Femur (tissue), 1 donor: ENCODE data around the gene TBK1.
"Not testable (repeated sequence)": the region's sequence is repeated elsewhere in the genome, so short reads cannot be mapped to it uniquely, and the experiment has no call there.

Experiments used
- DNase-seq: peaks from one replicate; pipeline ENCODE4 v3.0.0-alpha.2; 2017

TBK1 gene

GRCh38 chr12:64497903-64498302, 46.0 kb downstream of the TBK1 start:
- no peak for DNase-seq

- no peak for DNase-seq
Observed at GRCh38 chr12:64500394-64500793, 48.5 kb downstream of the TBK1 start.

GRCh38 chr12:64501486-64501885, 49.6 kb downstream of the TBK1 start:
- DNase-seq: no peak

- DNase-seq: no peak
Observed at GRCh38 chr12:64506955-64507354, 55.0 kb downstream of the TBK1 start.

GRCh38 chr12:64510667-64511066, 58.7 kb downstream of the TBK1 start:
- DNase-seq: no peak

GRCh38 chr12:64518396-64518795, 66.5 kb downstream of the TBK1 start:
- no peak for DNase-seq

- DNase-seq: no peak
Observed at GRCh38 chr12:64521833-64522232, 69.9 kb downstream of the TBK1 start.

- DNase-seq: no peak
Observed at GRCh38 chr12:64522316-64522715, 70.4 kb downstream of the TBK1 start.

- DNase-seq: no peak
Observed at GRCh38 chr12:64522807-64523206, 70.9 kb downstream of the TBK1 start.

GRCh38 chr12:64523565-64524444, 71.9 kb downstream of the TBK1 start:
- not testable (repeated sequence) for DNase-seq

GRCh38 chr12:64525461-64526160, 73.7 kb downstream of the TBK1 start:
- no peak for DNase-seq

GRCh38 chr12:64526859-64527258, 74.9 kb downstream of the TBK1 start:
- no peak for DNase-seq

GRCh38 chr12:64528616-64529015, 76.7 kb downstream of the TBK1 start:
- DNase-seq: peak; percentile 52

- no peak for DNase-seq
Observed at GRCh38 chr12:64530566-64530965, 78.6 kb downstream of the TBK1 start.

GRCh38 chr12:64531665-64532334, 79.9 kb downstream of the TBK1 start:
- no peak for DNase-seq

GRCh38 chr12:64532734-64533351, 80.9 kb downstream of the TBK1 start:
- no peak for DNase-seq

GRCh38 chr12:64534672-64535199, 82.8 kb downstream of the TBK1 start:
- no peak for DNase-seq

GRCh38 chr12:64538121-64538520, 86.2 kb downstream of the TBK1 start:
- no peak for DNase-seq

- not testable (repeated sequence) for DNase-seq
Observed at GRCh38 chr12:64542409-64543047, 90.6 kb downstream of the TBK1 start.

GRCh38 chr12:64544371-64545080, 92.6 kb downstream of the TBK1 start:
- DNase-seq: no peak

- no peak for DNase-seq
Observed at GRCh38 chr12:64545081-64545382, 93.1 kb downstream of the TBK1 start.

GRCh38 chr12:64549108-64549507, 97.2 kb downstream of the TBK1 start:
- DNase-seq: no peak
